Gastrocnemius medialis (tissue), 4 donors: ENCODE measurements around the gene PTCD3. TPM values are rescaled to one million over a fixed set of nuclear protein-coding genes. Genes with fewer than 3 reads are reported as not detected.

ENCODE experiments used
- ATAC-seq, 2 donors: fragments of 150-250 bp; one replicate each; pipeline ENCODE4 v1.9.1; 2016
- DNase-seq, 2 donors: peaks; one replicate each; pipeline ENCODE4 v3.0.0-alpha.2; 2019
- H3K27ac ChIP-seq, 4 donors: fragments of 200-600 bp; sonication (generic); 1 replicate in 1 of 4; 2 replicates in 3 of 4; pipeline ENCODE4 v1.5.1; 2016 to 2018; ENCODE audit warnings: mild to moderate bottlenecking in 2 of 4, moderate library complexity in 1 of 4
- H3K27me3 ChIP-seq, 3 donors: fragments of 200-600 bp; sonication (generic) in 2 of 3; 1 replicate in 1 of 3; 2 replicates in 2 of 3; pipeline versions ENCODE4 v1.5.1 to v1.6.0; 2016 to 2019; ENCODE audit warnings: mild to moderate bottlenecking in 1 of 3, moderate library complexity in 1 of 3
- H3K36me3 ChIP-seq, 2 donors: fragments of 200-600 bp; sonication (generic) in 1 of 2; one replicate each; pipeline ENCODE4 v1.5.1; 2017 to 2018
- H3K4me1 ChIP-seq, 2 donors: fragments of 200-600 bp; sonication (generic) in 1 of 2; one replicate each; pipeline ENCODE4 v1.5.1; 2016 to 2017; ENCODE audit warnings: mild to moderate bottlenecking in 2 of 2
- H3K4me3 ChIP-seq, 4 donors: fragments of 200-600 bp; sonication (generic) in 3 of 4; 1 replicate in 1 of 4; 2 replicates in 3 of 4; pipeline ENCODE4 v1.5.1; 2016 to 2019; ENCODE audit warnings: mild to moderate bottlenecking in 2 of 4
- H3K9me3 ChIP-seq, 3 donors: fragments of 200-600 bp; sonication (generic) in 2 of 3; 1 replicate in 1 of 3; 2 replicates in 2 of 3; pipeline ENCODE4 v1.5.1; 2016 to 2019
- POLR2A ChIP-seq, 2 donors: fragments of 450-650 bp; IDR thresholded peaks; one replicate each; pipeline ENCODE4 v1.6.1; 2017; ENCODE audit warnings: antibody characterized with exemption in 2 of 2, mild to moderate bottlenecking in 2 of 2, moderate library complexity in 2 of 2
- in situ Hi-C, 4 donors: fragments of 200-750 bp; cut with MboI; loops; one replicate each; pipeline versions ENCODE4 v1.15.0 to v1.8.0; 2017; ENCODE audit warnings: low sequenced_read_pairs in 4 of 4
- intact Hi-C: fragments of 100-400 bp; cut with DNase I; formaldehyde crosslinking; loops from one replicate; pipeline ENCODE4 v1.15.1; 2023; ENCODE audit warnings: low total_unique reads
- total RNA-seq, 4 donors: library from RNA; depleted of rRNA; stranded (reverse); fragments of >200 nt; gene quantifications; one replicate each; pipeline versions ENCODE4 v1.1.0 to v1.2.3, GENCODE V29; 2016
- TF ChIP-seq, protein P1 (sequence below), 5 experiments: fragments of 450-650 bp in 3 of 5; fragments of 200-600 bp in 2 of 5; sonication (generic) in 2 of 5; IDR thresholded peaks in 4 of 5; conservative IDR thresholded peaks in 1 of 5; 1 replicate in 4 of 5; 2 replicates in 1 of 5; pipeline ENCODE4 v1.5.1; 2016 to 2019; ENCODE audit warnings: antibody characterized with exemption in 5 of 5, mild to moderate bottlenecking in 3 of 5, moderate library complexity in 3 of 5

PTCD3 gene
- total RNA-seq, 4 donors from 2014 or later = 55.5 to 111 (median 68.2) TPM

DNA sequence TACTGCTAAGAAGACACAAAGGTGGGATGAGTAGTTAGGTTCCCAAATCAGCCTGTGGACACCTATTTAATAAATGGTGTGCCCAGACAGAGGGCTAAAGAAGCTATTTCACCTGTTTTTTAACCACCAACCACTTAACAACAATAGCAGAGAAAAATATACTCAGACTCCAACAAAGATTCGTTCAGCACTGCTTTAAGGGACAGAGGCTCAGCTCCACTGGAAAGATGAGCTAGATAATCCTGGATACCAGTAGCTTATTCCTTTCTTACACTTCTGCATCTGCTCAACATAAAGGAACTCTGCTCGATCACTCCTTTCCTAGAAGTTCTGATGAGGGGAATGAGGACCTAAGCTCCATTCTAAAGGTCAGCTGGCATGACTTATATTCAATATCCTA is 44.5 kb downstream of the PTCD3 start:
- TF ChIP-seq POLR2A (IDR thresholded peaks at IDR 0.05) = no peak
- TF ChIP-seq, protein P1, sequence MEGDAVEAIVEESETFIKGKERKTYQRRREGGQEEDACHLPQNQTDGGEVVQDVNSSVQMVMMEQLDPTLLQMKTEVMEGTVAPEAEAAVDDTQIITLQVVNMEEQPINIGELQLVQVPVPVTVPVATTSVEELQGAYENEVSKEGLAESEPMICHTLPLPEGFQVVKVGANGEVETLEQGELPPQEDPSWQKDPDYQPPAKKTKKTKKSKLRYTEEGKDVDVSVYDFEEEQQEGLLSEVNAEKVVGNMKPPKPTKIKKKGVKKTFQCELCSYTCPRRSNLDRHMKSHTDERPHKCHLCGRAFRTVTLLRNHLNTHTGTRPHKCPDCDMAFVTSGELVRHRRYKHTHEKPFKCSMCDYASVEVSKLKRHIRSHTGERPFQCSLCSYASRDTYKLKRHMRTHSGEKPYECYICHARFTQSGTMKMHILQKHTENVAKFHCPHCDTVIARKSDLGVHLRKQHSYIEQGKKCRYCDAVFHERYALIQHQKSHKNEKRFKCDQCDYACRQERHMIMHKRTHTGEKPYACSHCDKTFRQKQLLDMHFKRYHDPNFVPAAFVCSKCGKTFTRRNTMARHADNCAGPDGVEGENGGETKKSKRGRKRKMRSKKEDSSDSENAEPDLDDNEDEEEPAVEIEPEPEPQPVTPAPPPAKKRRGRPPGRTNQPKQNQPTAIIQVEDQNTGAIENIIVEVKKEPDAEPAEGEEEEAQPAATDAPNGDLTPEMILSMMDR (IDR thresholded peaks at IDR 0.05 in 4 of 5, conservative IDR thresholded peaks at IDR 0.05 in 1 of 5) = no peak
- ATAC-seq = no peak
- in situ Hi-C loops (no loop called here), intact Hi-C loops (no loop called here)
- no peak for DNase-seq
- no peak overlapping the region for H3K4me3 ChIP-seq
- no peaks in the 10 kb centered on the region for H3K4me1 ChIP-seq
- no peaks in the 10 kb centered on the region for H3K27me3 ChIP-seq
- H3K27ac ChIP-seq = peak overlapping the region in 1 of 4 donors; percentile 11
- no peaks in the 10 kb centered on the region for H3K9me3 ChIP-seq
- H3K36me3 ChIP-seq = peaks cover 0 to 61% of the 10 kb centered on the region in 2 donors

DNA sequence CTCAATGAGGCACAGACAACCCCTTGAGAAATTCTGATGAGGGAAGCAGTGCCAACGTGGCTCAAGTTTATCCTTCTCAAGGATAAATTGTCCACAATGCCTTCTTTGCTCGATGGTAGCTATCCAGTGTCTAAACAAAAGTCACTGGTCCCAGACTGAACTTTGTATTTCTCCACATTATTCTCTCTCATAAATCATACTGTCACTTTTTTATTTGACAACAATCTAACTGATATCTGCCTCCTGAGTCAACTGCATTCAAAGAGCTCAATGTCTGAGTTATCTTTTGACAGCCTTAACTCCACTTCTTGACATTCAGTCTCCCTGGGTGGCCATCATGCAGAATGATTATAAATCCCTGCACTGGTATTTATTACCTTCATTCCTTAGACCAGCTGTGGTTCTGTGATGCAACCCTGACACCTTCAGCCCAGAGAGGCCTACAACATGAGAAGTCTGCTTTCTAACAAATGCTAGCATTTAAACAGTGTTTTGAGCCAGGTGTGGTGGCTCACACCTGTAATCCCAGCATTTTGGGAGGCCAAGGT is 51.0 kb downstream of the PTCD3 start:
- intact Hi-C loops = no loop called here
- DNase-seq = no peak
- peaks cover 2 to 67% of the 10 kb centered on the region in 2 donors for H3K36me3 ChIP-seq
- ATAC-seq = no peak
- H3K27ac ChIP-seq = no peak overlapping the region
- no peak for TF ChIP-seq POLR2A (IDR thresholded peaks at IDR 0.05)
- TF ChIP-seq, protein P1 (IDR thresholded peaks at IDR 0.05 in 4 of 5, conservative IDR thresholded peaks at IDR 0.05 in 1 of 5) = no peak
- in situ Hi-C loops = no loop called here
- H3K4me1 ChIP-seq = no peaks in the 10 kb centered on the region
- no peak overlapping the region for H3K4me3 ChIP-seq
- no peaks in the 10 kb centered on the region for H3K27me3 ChIP-seq
- no peaks in the 10 kb centered on the region for H3K9me3 ChIP-seq

DNA sequence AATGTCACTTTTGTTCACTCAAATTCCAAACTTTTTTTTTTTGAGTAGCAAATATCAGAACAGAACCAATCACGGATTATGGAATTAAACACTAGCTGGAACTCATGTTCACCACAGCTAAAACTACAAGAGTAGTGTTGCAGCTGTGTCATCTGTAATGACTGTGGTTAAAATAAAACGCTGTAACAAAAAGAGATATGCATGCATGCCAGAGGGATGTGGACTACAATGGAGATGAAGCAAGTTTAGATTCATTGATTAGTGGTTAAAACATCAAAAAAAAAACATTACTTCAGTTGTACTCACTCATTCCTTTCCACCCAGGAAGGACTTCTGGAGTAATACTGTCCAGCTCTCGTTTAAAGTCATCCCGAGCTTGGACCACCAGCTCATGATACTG is 52.3 kb downstream of the PTCD3 start:
- no peak for TF ChIP-seq POLR2A (IDR thresholded peaks at IDR 0.05)
- TF ChIP-seq, protein P1 (IDR thresholded peaks at IDR 0.05 in 4 of 5, conservative IDR thresholded peaks at IDR 0.05 in 1 of 5) = no peak
- H3K27me3 ChIP-seq = no peaks in the 10 kb centered on the region
- no peaks in the 10 kb centered on the region for H3K9me3 ChIP-seq
- no peak overlapping the region for H3K4me3 ChIP-seq
- no peaks in the 10 kb centered on the region for H3K4me1 ChIP-seq
- no peak for DNase-seq
- in situ Hi-C loops (no loop called here), intact Hi-C loops (no loop called here)
- no peak overlapping the region for H3K27ac ChIP-seq
- ATAC-seq = no peak
- peaks cover 2 to 79% of the 10 kb centered on the region in 2 donors for H3K36me3 ChIP-seq

DNA sequence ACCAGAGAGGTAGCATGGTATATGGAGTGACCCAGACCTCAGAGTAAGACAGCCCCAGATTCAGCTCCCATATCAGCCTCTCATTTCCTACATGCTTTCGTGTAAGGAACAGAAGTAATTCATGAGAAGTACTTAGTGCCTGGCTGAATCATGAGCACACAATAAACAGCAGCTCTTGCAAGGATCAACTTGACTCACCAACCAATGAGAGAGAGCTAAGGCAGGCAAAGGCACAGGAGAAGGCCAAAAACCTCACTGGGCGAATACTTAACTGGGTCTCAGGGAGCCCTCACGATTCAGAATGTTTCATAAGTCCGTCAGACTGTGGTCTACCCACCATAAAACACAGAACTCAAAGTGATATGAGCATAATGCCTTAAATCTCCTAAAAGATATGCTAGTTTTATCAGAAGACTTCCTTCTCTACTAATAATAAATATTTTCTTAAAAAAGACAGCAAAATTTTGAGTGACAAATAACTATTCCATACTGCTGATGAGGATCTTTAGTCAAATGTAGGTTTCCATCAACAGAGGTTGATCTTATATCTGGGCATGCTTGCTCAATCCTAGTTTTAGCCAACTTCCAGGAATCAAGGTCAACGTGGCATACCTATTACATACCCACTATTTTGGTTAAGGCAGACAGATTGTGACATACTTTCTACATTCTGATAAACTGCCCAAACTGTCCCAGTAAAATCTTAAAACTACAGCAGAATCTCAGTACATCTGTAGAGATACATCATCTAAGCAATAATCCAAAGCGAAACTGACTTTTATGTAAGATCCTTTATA is 54.3 kb downstream of the PTCD3 start:
- H3K9me3 ChIP-seq = no peaks in the 10 kb centered on the region
- intact Hi-C loops (no loop called here), in situ Hi-C loops (no loop called here)
- H3K27me3 ChIP-seq = no peaks in the 10 kb centered on the region
- H3K4me1 ChIP-seq = no peaks in the 10 kb centered on the region
- H3K4me3 ChIP-seq = no peak overlapping the region
- DNase-seq (no peak), ATAC-seq (peak in 1 of 2 donors; percentile 23)
- H3K27ac ChIP-seq = no peak overlapping the region
- H3K36me3 ChIP-seq = peaks cover 2 to 93% of the 10 kb centered on the region in 2 donors
- no peak for TF ChIP-seq POLR2A (IDR thresholded peaks at IDR 0.05)
- TF ChIP-seq, protein P1 (IDR thresholded peaks at IDR 0.05 in 4 of 5, conservative IDR thresholded peaks at IDR 0.05 in 1 of 5) = no peak
